ENCODE measurements around the gene MARS1. TPM values are rescaled to one million over a fixed set of nuclear protein-coding genes. Genes with fewer than 3 reads are reported as not detected.
A peak's percentile ranks its signal among the peaks of the same experiment; 100 is the strongest.

Gene MARS1
- total RNA-seq, 1 donor from 2014 or later = 131 TPM

DNA sequence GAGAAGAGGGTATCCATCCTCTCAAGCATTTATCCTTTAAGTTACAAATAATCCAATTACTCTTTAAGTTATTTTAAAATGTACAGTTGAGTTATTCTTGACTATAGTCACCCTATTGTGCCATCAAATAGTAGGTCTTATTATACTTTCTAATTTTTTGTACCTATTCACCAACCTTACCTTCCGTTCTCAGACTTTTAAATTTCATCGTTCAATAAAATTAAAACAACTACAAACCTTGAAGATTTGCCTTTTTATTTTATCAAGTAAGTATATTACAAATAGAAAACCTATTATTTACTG is 60.1 kb downstream of the MARS1 start:
- no peaks in the 10 kb centered on the region for H3K9me3 ChIP-seq
- intact Hi-C loops (cut with DNase I) = no loop called here

DNA sequence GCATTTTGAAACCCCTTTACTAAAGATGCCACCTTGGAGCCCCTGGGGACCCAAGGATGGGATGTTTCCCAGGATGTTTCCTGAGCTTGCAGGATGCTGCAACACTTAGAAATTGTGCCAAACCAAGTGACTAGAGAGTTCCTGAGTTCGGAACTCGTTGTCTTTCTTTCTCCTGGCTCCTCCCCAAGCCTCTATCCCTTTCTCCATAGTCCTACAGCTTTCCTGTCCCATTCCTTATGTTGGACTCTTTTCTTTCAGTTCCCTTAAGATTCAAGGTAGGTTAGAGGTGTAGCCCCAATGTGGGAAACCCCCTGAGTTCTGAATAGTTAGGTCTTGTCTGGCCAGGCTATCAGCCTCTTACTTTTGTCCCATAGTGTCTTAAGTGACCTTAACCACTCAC is 60.6 kb downstream of the MARS1 start:
- Histone ChIP-seq H3K4me1 (peaks cover 38% of the 10 kb centered on the region), H3K36me3 (no peaks in the 10 kb centered on the region), H3K4me3 (no peak overlapping the region), H3K27ac (no peak overlapping the region), H3K27me3 (ENCODE audit: low read depth) (peaks cover 34% of the 10 kb centered on the region), H3K9me3 (no peaks in the 10 kb centered on the region)
- intact Hi-C loops (cut with DNase I) = no loop called here
- TF ChIP-seq, protein P1, sequence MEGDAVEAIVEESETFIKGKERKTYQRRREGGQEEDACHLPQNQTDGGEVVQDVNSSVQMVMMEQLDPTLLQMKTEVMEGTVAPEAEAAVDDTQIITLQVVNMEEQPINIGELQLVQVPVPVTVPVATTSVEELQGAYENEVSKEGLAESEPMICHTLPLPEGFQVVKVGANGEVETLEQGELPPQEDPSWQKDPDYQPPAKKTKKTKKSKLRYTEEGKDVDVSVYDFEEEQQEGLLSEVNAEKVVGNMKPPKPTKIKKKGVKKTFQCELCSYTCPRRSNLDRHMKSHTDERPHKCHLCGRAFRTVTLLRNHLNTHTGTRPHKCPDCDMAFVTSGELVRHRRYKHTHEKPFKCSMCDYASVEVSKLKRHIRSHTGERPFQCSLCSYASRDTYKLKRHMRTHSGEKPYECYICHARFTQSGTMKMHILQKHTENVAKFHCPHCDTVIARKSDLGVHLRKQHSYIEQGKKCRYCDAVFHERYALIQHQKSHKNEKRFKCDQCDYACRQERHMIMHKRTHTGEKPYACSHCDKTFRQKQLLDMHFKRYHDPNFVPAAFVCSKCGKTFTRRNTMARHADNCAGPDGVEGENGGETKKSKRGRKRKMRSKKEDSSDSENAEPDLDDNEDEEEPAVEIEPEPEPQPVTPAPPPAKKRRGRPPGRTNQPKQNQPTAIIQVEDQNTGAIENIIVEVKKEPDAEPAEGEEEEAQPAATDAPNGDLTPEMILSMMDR (IDR thresholded peaks at IDR 0.05) = no peak
- DNase-seq (no peak), ATAC-seq (no peak)

More for the DNA sequence above, 60.1 kb downstream of the MARS1 start:
- TF ChIP-seq, protein P1 (IDR thresholded peaks at IDR 0.05) = no peak
- DNase-seq = no peak
- no peak for ATAC-seq
- H3K27ac ChIP-seq = no peak overlapping the region
- peaks cover 39% of the 10 kb centered on the region for H3K4me1 ChIP-seq
- peaks cover 34% of the 10 kb centered on the region for H3K27me3 ChIP-seq (ENCODE audit: low read depth)
- no peaks in the 10 kb centered on the region for H3K36me3 ChIP-seq
- H3K4me3 ChIP-seq = no peak overlapping the region

GRCh38 chr12:57549203-57549908 is 61.5 kb downstream of the MARS1 start:
- TF ChIP-seq, protein P1 (IDR thresholded peaks at IDR 0.05) = no peak
- no peak for ATAC-seq
- DNase-seq = no peak
- Histone ChIP-seq H3K9me3 (no peaks in the 10 kb centered on the region), H3K4me1 (peaks cover 32% of the 10 kb centered on the region), H3K4me3 (peak overlapping the region; percentile 53), H3K27ac (no peak overlapping the region), H3K27me3 (ENCODE audit: low read depth) (peaks cover 34% of the 10 kb centered on the region), H3K36me3 (no peaks in the 10 kb centered on the region)
- intact Hi-C loops (cut with DNase I) = no loop called here

GRCh38 chr12:57549909-57550640 is 62.2 kb downstream of the MARS1 start, which contains the start of gene KIF5A:
KIF5A (plus strand) TSS chr12:57550044; CDS start chr12:57550272, 228 bp downstream.
- intact Hi-C loops (cut with DNase I) = no loop called here
- no peaks in the 10 kb centered on the region for H3K9me3 ChIP-seq
- H3K27me3 ChIP-seq (ENCODE audit: low read depth) = peaks cover 34% of the 10 kb centered on the region
- no peak within 1 kb of the TSS for H3K27ac ChIP-seq
- H3K4me3 ChIP-seq = peak within 1 kb of the TSS; percentile 53
- H3K36me3 ChIP-seq = no peaks in the 10 kb centered on the region
- DNase-seq (peak; percentile 56), ATAC-seq (peak in 1 of 2 donors; percentile 4)
- TF ChIP-seq, protein P1 (IDR thresholded peaks at IDR 0.05) = no peak
- H3K4me1 ChIP-seq = peaks cover 26% of the 10 kb centered on the region

DNA sequence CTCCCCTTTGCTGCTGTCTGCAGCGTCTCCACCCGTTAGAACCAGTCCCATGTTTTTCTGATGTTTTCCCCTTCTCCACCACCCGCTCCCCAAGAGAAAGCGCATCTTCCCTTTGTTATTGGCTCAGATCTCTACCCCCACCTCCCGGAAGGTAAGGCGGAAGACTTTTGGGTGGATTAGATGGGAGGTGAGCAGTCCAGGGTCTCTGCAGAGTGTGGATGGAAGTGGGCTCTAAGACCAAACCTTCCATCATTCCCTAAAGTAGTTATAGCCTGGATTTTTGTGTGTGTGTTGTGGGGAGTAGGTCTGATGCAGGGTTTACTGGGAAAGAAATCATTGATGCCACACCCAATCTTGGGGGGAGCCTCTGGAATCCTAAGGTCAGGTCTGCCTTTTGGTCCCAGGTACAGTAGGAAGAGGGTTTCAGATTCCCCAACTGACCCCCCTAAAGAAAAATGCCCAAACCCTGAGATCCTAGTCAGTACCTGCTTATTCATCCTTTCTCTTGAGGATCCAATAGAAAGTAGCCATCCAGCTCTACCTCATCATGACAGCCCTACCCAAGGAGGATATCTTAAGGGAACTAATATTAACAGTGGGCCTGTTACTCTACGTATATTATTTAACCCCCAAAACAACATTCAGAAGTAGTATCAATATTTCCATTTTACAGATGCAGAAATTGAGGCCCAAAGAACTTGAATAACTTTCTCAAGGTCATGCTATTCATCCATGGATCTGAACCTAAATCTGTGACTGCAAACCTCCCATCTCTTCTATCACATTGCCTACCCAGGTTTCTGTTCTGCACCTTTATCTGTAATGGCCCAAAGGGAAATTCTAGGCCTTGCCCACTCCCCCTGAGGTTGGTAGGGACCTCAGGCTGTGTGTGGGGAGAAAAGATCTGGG is 63.0 kb downstream of the MARS1 start:
- no peak for ATAC-seq
- no peaks in the 10 kb centered on the region for H3K36me3 ChIP-seq
- H3K4me1 ChIP-seq = peaks cover 18% of the 10 kb centered on the region
- TF ChIP-seq, protein P1 (IDR thresholded peaks at IDR 0.05) = no peak
- no peak overlapping the region for H3K27ac ChIP-seq
- intact Hi-C loops (cut with DNase I) = no loop called here
- H3K9me3 ChIP-seq = no peaks in the 10 kb centered on the region
- no peak overlapping the region for H3K4me3 ChIP-seq
- H3K27me3 ChIP-seq (ENCODE audit: low read depth) = peaks cover 34% of the 10 kb centered on the region
- no peak for DNase-seq

Measured in lower lobe of right lung (tissue), 2 donors.